ENCODE data around the gene TAF8. TPM values are rescaled to one million over a fixed set of nuclear protein-coding genes. Genes with fewer than 3 reads are reported as not detected.
A peak's percentile ranks its signal among the peaks of the same experiment; 100 is the strongest.
"Not testable (repeated sequence)": the region's sequence is repeated elsewhere in the genome, so short reads cannot be mapped to it uniquely, and the experiment has no call there.

Gene TAF8
- total RNA-seq, 1 donor from 2014 or later, result 25.1 TPM

DNA sequence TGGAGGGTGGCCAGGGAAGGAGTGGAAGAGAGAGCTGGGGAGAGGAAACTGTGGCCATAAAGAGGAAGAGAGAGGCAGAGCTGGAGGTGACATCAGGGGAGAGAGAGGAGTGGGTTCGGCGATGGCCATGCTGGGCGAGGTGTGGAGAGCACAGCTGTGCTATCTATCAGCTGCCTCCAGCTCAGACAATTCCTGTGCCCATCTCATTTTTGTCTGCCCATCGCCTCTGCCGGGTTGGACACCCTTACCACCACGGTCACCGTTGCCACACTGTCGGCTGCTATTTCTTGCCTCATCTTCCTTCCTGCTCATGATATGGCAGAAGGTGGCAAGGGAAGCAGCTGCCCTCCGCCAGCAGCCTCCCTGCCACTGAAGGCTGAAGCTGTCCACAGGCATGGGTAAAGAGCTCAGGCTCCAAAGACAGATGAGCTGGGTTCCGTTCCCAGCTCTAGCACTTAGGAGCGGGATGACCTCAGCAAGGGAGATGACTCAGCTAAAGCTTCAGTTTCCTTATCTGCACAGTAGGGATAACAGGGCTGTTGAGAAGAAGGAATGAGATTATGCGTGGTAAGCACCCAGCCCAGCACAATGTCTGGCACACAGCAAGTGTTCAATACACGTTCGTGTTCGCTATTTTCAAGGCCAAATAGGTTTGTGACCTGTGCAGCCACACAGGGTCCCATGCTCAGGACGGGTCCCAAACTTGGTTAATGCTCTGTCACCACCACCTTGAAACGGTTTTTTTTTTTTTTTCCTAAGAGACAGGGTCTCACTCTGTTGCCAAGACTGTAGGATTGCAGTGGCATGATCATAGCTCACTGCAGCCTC, 21.9 kb upstream of the TAF8 start:
- DNase-seq (ENCODE audit: low read depth), result peak; percentile 84

DNA sequence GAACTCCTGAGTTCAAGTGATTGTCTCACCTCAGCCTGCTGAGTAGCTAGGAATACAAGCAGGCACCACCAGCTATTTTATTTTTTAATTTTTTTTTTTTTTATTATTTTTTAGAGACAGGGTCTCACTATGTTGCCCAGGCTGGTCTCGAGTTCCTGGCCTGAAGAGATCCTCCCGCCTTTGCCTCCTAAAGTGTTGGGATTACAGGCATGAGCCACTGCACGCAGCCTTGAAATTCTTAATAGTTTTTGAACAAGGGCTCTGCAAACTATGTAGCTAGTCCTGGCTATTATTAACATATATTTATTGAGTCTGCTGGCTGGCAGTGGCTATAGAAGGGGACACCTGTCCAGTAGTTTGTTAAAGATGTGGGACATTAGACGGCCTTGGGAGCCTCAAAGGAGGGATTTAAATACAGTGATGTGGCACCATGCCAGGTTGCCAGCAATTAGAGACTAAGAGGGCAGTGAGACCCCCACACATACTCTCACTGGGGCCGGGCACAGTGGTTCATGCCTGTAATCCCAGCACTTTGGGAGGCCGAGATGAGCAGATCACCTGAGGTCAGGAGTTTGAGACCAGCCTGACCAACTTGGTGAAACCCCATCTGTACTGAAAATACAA, 21.1 kb upstream of the TAF8 start:
- no peak for DNase-seq (ENCODE audit: low read depth)

DNA sequence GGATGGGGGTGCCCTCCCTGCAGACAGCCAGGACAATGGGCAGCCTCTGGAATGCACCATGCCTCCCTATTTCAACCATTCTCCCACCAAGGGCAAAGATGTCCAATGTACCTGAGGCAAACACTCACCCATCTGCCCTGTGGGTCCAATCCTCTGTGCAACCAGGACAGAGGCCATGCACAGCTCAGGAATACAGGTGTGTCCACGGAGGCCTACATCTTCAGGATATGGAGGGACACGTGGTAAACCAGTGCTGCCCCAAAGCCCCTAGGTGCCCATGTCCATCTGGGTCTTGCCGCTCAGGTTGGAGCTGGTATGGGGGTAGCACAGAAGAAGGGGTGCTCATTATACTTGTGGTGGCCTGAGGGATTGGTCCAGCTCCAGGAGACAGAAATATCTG, 20.4 kb upstream of the TAF8 start:
- DNase-seq (ENCODE audit: low read depth), result no peak

DNA sequence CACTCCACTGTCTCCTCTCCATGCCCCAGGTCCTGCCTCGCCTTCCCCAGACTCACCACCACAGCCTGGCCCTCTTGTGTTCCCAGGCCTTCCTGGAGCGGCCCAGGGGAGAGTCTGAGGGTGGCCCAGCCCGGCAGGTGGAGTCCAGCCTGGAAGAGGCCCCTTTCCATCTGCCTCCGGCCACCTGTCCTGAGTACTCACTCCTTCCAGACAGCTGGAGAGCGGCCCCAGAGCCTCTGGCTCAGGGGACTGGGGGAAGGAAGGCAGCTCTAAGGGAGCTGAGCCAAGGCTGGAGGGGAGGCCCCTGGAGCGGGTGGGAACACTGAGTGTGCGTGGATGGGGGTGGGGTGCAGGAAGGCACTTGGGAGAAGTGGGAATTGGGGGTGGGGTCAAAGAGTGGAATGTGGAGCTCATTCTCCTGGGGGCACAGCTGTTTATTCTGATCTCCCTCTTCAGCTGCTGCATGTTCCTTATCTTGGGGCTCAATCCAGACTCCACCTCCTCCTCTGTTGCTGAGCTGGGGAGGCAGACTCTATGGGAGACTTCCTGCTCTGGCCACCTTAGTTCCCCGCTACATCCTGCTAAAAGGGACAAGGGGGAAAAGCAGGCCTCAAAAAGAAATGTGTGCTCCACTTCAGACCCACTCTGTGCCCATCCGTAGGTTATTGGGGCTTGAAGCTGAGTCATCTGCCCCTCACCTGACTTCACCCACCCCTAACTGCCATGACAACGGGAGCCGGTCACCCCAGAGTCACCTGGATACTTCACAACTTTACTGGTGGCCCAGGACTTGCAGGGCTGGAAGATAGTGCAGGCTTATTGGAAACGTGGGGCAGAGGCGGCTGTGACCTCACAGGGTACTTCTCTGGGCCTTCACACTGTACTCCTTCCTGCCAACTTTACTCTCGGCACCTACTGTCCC, 19.5 kb upstream of the TAF8 start:
- DNase-seq (ENCODE audit: low read depth), result peak; percentile 98

DNA sequence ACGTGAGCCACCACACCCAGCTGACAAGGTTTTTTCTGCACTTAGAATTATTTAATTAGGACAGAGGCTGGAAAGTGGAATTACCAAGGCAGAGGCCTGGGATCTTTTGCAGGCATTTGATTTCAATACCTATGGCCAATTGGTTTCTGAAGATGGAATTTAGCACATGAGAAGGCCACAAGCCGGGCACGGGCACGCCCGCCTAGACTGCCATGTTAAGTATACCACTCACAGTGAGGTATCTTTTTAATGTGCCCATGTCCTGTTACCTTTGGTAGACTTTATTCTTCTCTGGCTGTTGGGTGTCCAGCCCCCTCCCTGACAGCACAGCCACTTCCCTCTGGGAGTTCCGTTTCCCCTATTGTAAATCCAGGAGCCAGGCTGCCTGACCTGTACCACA, 18.0 kb upstream of the TAF8 start:
- no peak for DNase-seq (ENCODE audit: low read depth)

DNA sequence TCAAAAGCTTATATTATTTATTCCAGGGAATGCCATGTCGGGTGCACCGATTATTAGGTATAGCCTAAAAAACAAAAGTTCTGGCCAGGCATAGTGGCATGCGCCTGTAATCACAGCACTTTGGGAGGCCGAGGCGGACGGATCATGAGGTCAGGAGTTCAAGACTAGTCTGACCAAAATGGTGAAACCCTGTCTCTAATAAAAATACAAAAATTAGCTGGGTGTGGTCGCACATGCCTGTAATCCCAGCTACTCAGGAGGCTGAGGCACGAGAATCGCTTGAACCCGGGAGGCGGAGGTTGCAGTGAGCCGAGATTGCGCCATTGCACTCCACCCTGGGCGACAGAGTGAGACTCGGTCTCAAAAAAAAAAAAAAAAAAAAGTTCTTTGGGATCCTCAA, 12.7 kb upstream of the TAF8 start:
- not testable (repeated sequence) for DNase-seq (ENCODE audit: low read depth)

DNA sequence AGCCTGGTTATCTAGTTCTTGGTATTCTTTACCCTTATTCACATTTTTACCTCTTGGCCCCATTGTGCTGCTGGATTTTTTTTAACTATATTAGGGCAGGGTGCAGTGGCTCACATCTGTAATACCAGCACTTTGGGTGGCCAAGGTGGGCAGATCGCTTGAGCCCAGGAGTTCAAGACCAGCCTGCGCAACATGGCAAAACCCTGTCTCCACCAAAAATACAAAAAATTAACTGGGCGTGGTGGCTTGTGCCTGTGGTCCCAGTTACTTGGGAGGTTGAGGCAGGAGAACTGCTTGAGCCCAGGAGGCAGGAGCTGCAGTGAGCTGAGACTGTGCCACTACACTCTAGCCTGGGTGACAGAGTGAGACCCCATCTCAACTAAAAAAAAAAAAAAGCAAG, 12.2 kb upstream of the TAF8 start:
- DNase-seq (ENCODE audit: low read depth), result no peak

DNA sequence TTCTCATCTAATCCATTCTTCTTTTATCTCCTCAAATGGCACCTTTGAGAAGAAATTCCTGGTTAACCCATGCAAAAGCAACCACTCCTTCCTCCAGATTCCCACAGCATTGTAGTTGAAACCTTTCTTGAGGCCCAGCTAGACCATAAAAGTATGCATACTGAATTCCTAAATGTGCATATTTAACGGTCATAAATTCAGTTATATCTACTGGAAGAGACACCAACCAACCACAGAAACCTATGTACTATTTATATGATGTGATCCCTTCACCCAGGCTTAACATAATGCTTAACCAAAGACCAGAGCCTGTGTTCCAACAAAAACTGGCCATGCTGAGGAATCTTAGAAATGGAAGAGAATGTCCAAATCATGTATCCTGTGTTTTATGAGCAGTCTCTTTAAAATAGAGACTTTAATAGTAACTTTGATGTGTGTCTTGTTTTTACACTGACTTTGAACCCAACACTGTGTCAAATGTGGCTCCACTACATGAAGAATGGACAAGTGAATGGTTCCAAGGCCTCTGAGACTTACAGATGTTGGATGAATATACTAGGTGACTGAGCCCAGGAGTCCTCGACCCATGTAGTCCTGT, 11.4 kb upstream of the TAF8 start:
- DNase-seq (ENCODE audit: low read depth), result no peak

DNA sequence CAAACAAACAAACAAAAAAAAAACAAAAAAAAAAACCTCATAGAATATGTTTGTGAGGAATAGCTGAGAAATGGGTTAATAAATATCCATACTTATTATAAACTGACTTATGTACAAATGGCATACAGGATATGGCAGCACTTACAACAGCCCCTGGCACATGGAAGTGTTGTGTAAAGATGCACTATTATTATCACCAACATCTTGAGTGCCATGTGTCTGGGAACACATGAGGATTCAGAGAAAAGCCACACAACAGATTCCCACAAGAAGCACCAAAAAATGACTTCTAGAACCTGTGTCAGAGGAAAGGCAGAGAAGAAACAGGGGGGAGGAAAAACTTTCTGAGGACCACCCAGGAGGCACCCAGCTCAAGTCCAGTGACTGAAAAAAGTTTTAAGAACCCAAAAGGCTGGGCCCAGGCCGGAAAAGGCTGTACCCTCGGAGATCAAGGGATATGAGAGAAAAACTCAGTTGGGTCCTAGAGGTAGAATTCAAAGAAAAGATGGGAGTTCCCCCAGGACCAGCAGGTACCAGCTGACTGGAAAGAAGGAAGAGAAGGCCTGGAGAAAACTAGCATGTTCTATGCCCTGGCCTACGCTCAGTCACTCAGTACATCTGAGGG, 9.4 kb upstream of the TAF8 start:
- DNase-seq (ENCODE audit: low read depth), result no peak

DNA sequence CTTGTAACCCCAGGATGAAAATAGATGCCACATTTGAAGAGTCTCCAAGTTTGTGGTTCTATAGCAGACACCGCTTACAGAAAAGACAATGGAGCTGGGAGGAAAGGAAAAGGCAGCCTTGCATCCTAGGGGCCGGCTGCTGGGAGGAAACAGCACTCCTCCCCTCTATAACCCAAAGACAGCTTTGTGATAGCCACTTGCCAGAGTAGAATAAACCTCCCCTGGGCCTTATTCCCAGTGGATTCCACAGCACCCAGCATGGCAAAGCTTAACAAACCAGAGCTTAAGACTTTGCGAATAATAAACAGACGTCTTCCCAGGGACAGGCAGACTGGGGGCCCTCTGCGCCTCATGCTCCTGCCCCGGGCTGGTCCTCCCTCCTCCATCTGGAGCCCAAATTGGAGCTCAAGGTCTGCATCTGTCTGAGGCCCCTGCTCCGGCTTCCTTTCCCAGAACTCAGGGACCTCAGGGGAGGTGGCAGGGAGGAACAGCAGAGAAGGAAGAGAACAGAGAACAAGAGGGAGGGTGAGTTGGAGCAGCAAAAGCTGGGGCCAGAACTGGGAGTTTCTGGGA, 8.8 kb upstream of the TAF8 start:
- peak; percentile 65 for DNase-seq (ENCODE audit: low read depth)

DNA sequence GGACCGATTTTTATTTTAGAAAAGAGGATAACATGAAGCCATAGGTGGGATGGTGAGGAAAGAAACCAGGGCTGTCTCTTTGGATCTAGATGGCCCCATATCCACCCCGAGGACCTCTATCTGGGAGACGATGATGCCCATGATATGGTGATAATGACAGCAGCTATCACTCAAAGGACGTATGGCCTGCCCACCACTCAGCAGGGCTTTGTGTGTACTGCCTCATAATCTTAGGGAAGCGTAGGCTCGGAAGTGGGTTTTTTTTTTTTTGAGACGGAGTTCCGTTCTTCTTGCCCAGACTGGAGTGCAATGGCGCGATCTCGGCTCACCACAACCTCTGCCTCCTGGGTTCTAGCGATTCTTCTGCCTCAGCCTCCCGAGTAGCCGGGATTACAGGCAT, 8.2 kb upstream of the TAF8 start:
- no peak for DNase-seq (ENCODE audit: low read depth)

DNA sequence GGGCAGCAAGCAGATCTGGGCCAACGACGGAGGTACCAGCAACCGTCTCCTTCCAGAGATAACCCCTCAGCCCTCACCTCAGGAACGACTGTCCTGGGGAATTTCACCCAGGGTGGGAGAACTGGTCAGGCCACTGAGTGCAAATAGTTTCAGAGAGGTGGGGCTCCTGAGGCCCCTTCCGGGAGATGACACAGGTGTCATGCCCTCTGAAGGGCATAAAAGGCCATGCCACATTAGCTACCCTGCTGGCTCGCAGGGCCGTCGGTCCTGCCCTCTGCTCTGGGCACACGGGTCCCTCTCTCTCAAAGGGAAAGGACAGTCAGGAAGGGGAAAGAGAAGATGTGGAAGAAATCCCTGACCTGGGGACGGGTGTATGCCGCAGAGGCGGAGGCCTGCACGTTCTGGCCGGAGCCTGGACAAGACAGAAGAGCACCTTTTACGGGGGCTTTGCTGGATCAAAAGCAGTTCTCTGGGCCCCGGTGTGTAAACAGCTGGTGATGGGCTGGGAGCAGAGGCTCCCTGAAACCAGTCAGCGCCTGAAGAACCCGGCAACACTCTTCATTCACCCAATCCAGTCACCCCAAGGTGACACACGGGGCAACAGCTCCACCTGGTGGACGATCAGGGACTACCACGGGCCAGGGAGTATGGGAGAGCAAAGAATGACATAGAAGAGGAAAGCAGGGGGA, 6.4 kb upstream of the TAF8 start:
- peak; percentile 93 for DNase-seq (ENCODE audit: low read depth)

DNA sequence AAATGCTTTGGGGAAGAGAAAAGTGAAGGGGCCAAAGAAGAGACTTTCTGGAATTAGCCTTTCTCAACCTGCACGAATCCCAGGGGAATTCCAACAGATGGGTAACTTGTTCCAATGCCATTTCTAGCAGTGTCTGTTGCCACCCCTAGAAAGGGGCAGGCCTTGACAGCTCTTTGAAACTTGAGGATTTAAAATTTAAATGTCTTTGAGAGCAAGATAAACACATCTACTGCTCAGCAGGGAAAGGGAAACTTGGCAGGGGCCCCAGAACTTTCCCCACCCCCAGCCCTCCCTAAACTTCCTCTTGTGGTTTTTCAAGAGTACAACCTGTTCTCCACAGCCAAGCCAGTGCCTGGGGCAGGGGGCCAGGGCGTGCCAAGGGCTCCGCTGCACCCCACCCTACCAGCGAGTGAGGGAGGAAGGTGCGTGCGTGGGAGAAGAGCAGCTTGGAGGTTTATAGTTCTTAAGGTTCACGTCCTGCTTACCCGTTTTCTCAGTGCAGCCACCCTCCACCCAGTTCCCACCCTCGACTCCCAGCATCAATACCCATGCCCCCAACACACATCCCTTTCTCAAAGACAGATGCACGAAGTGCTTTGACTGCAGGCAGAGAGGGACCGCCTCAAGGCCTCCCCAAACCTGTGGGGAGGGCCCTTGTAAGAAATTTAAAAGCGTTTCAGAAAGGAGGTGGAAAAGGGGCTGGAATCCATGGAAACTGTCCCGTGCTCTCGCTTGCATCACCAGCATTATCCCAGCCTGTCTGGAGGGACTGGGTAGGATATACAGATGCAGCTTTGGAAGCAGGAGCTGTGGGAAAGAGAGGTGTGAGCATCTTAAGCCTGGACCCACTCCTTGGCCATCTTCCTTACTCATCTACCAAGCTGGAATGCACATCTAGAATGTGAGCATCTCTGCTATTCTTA, 4.5 kb upstream of the TAF8 start:
- peak; percentile 70 for DNase-seq (ENCODE audit: low read depth)

DNA sequence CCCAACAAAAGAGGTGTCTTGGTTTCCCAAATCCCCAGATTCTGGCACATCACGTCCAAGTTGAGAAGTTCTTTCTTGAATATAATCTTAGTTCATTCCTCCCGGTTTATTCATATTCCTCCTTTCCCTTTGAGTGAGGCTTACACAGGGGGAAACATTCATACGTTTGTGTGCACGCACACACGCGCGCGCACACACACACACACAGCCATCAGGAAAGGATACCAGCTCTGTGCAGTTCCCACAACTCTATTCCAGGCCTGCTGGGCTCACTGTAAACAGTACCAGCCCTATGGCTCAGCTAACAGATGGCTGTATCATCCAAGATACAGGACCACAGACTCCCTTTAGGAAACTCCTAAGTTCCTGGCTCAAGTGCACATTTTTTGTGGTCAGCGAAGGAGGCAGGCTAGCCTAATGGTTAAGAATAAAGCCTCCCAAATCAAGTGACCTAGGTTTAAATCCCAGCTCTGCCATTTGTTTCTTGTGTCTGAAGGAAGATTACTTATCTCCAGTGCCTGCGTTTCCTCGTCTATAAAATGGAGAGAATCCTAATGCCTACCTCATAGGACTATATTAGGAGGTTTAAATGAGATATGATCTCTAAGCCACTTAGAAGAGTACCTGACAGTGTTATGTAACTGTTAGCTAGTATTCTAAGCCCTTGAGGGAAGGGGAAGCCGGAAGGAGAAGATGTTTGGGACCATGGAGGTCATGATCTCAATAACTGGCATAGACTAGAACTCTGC, 3.7 kb upstream of the TAF8 start:
- peak; percentile 44 for DNase-seq (ENCODE audit: low read depth)

DNA sequence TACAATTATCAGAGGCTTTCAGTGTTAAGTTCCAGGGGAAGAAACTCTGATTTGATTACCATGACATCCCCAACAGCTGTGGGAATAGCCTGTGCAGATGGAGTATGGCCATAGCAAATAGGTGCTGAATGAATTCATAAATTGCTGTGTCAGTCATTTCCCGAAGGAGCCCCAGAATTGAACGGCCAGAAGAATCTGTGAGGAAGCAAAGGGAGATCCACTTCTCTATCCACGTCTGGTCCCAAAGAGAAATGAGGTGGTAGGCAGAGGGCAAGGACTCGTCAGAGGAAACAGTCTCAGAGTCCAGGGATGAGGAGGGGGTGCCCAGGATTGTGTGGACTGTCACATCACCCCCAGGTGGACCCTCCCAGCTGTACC, 3.1 kb upstream of the TAF8 start:
- DNase-seq (ENCODE audit: low read depth), result no peak

DNA sequence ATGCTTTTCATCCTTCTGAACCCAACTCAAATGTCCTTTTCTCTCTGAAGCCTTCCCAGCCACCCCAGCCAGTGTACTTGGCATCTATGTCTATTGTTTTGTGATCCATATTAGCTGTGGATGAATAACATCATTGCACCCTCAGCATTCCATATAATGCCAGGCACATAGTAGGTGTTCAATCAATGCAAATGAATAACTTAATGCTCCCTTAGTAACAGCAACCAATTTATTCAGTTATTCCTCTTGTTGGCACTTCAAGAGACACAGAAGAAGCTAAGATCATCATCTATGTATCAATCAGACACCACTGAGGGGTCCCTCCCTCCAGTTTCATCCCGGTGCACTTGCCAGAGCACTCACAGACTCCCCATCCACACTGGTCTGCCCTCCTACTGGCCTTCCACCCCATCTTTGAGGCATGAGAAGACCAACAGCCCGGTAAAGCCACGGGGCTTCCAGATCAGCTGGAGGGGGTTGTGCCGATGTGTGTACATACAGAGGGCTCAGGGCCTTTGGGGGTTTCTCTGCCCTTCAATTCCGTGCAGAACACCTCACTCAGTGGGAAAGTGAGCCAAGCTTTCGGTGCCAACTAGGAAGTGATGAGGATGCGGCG, 2.4 kb upstream of the TAF8 start:
- no peak for DNase-seq (ENCODE audit: low read depth)

DNA sequence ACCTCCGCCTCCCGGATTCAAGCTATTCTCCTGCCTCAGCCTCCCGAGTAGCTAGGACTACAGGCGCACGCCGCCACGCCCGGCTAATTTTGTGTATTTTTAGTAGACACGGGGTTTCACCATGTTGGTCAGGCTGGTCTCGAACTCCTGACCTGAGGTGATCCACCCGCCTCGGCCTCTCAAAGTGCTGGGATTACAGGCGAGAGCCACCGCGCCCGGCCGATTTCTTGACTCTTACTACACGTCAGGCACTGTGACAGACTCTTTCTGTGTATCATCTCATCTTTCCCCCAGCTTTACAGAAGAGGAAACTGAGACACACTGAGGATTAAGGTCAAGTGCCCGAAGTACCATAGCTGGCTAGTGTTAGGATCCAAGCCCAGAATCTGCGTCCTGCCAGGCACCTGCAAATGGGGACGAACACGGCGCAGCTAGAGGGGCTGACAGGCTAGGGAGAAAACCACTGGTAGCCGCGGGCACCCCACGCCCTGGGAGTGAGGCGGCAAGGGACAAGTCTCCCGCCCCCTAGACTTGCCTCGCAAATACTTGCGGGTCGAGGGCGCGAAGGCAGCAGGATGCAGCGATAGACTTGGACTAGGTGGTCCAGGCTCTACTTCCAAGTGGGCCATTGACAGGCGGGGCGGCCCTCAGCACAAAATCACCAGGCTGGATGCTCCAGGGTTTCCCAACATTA, 1.1 kb upstream of the TAF8 start:
- DNase-seq (ENCODE audit: low read depth), result no peak
